Gastrocnemius medialis (tissue), 4 donors: Measurements from ENCODE around the gene MPC1. TPM values are rescaled to one million over a fixed set of nuclear protein-coding genes. Genes with fewer than 3 reads are reported as not detected.

Source experiments
- ATAC-seq, 2 donors: fragments of 150-250 bp; one replicate each; pipeline ENCODE4 v1.9.1; 2016
- DNase-seq, 2 donors: peaks; one replicate each; pipeline ENCODE4 v3.0.0-alpha.2; 2019
- H3K27ac ChIP-seq, 4 donors: fragments of 200-600 bp; sonication (generic); 1 replicate in 1 of 4; 2 replicates in 3 of 4; pipeline ENCODE4 v1.5.1; 2016 to 2018; ENCODE audit warnings: mild to moderate bottlenecking in 2 of 4, moderate library complexity in 1 of 4
- H3K27me3 ChIP-seq, 3 donors: fragments of 200-600 bp; sonication (generic) in 2 of 3; 1 replicate in 1 of 3; 2 replicates in 2 of 3; pipeline versions ENCODE4 v1.5.1 to v1.6.0; 2016 to 2019; ENCODE audit warnings: mild to moderate bottlenecking in 1 of 3, moderate library complexity in 1 of 3
- H3K36me3 ChIP-seq, 2 donors: fragments of 200-600 bp; sonication (generic) in 1 of 2; one replicate each; pipeline ENCODE4 v1.5.1; 2017 to 2018
- H3K4me1 ChIP-seq, 2 donors: fragments of 200-600 bp; sonication (generic) in 1 of 2; one replicate each; pipeline ENCODE4 v1.5.1; 2016 to 2017; ENCODE audit warnings: mild to moderate bottlenecking in 2 of 2
- H3K4me3 ChIP-seq, 4 donors: fragments of 200-600 bp; sonication (generic) in 3 of 4; 1 replicate in 1 of 4; 2 replicates in 3 of 4; pipeline ENCODE4 v1.5.1; 2016 to 2019; ENCODE audit warnings: mild to moderate bottlenecking in 2 of 4
- H3K9me3 ChIP-seq, 3 donors: fragments of 200-600 bp; sonication (generic) in 2 of 3; 1 replicate in 1 of 3; 2 replicates in 2 of 3; pipeline ENCODE4 v1.5.1; 2016 to 2019
- POLR2A ChIP-seq, 2 donors: fragments of 450-650 bp; IDR thresholded peaks; one replicate each; pipeline ENCODE4 v1.6.1; 2017; ENCODE audit warnings: antibody characterized with exemption in 2 of 2, mild to moderate bottlenecking in 2 of 2, moderate library complexity in 2 of 2
- in situ Hi-C, 4 donors: fragments of 200-750 bp; cut with MboI; loops; one replicate each; pipeline versions ENCODE4 v1.15.0 to v1.8.0; 2017; ENCODE audit warnings: low sequenced_read_pairs in 4 of 4
- intact Hi-C: fragments of 100-400 bp; cut with DNase I; formaldehyde crosslinking; loops from one replicate; pipeline ENCODE4 v1.15.1; 2023; ENCODE audit warnings: low total_unique reads
- total RNA-seq, 4 donors: library from RNA; depleted of rRNA; stranded (reverse); fragments of >200 nt; gene quantifications; one replicate each; pipeline versions ENCODE4 v1.1.0 to v1.2.3, GENCODE V29; 2016
- TF ChIP-seq, protein P1 (sequence below), 5 experiments: fragments of 450-650 bp in 3 of 5; fragments of 200-600 bp in 2 of 5; sonication (generic) in 2 of 5; IDR thresholded peaks in 4 of 5; conservative IDR thresholded peaks in 1 of 5; 1 replicate in 4 of 5; 2 replicates in 1 of 5; pipeline ENCODE4 v1.5.1; 2016 to 2019; ENCODE audit warnings: antibody characterized with exemption in 5 of 5, mild to moderate bottlenecking in 3 of 5, moderate library complexity in 3 of 5

The MPC1 gene
- total RNA-seq, 4 donors from 2014 or later: 75.0 to 127 (median 97.4) TPM

DNA sequence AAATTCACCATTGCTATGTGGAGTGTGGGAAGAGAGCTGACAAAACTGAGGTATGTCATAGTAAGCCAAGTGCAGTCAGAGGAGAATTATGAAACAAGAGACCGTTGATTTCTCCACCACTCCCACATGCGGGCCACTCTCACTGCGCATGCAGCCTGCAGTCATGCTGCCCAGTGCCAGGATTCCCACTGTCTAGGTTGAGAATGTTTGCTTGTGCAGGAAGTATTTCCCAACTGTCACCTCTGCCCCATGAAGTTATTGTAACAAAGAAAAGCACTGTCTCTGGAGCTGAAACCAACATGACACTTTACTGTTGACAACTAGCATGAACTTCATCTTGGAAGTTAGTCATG, 21.7 kb downstream of the MPC1 start:
- in situ Hi-C loops (no loop called here), intact Hi-C loops (loop anchor here (1.0 to 5.0 kb wide), 2 partner anchors 21 to 331 kb away; partner anchors contain the start of gene MPC1)
- Histone ChIP-seq H3K27me3 (no peaks in the 10 kb centered on the region), H3K36me3 (no peaks in the 10 kb centered on the region), H3K4me3 (no peak overlapping the region), H3K4me1 (peaks cover 39 to 40% of the 10 kb centered on the region in 2 donors), H3K9me3 (no peaks in the 10 kb centered on the region), H3K27ac (peak overlapping the region; percentile 37 to 67 (median 56))
- TF ChIP-seq, protein P1, sequence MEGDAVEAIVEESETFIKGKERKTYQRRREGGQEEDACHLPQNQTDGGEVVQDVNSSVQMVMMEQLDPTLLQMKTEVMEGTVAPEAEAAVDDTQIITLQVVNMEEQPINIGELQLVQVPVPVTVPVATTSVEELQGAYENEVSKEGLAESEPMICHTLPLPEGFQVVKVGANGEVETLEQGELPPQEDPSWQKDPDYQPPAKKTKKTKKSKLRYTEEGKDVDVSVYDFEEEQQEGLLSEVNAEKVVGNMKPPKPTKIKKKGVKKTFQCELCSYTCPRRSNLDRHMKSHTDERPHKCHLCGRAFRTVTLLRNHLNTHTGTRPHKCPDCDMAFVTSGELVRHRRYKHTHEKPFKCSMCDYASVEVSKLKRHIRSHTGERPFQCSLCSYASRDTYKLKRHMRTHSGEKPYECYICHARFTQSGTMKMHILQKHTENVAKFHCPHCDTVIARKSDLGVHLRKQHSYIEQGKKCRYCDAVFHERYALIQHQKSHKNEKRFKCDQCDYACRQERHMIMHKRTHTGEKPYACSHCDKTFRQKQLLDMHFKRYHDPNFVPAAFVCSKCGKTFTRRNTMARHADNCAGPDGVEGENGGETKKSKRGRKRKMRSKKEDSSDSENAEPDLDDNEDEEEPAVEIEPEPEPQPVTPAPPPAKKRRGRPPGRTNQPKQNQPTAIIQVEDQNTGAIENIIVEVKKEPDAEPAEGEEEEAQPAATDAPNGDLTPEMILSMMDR (IDR thresholded peaks at IDR 0.05 in 4 of 5, conservative IDR thresholded peaks at IDR 0.05 in 1 of 5): no peak
- no peak for TF ChIP-seq POLR2A (IDR thresholded peaks at IDR 0.05)
- DNase-seq (peak; percentile 69 to 88), ATAC-seq (peak; percentile 93 to 97)

DNA sequence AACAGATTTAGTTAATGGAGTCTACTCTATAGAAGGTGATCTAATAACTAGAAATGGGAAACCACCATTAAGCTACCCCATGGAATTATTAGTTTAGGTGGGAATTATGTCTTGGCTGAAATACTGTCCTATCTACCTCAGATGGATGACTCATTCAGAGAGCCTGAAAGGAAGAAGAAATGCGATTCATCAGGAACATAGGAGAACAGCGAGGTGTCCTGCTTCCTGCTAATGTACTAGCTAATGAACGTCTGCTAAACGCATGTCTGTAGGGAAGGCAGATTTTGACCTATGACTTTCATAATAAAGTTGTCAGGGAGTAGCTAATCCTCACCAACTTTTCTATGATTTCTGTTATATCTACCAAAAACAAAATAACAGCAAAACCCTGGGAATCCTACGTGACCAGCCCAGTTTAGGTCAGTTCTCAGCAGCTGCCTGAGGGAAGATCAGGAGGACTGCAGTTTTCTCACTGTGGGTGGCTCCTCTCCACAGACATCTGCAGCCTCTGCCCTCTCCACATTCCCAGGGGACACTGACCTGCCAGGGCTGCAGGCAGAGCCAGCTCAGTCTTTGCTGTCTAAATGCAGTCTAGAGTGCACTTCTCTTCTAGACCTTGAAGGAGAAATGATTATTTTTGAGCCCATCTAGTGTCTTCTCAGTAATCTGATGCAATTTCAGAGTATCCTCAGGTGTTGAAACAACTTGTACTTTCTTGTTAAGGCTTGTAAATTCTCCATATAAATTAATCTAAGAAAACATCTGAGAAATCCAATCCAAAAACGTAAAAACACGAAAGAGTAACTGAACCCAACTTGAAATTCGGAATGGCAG, 22.3 kb downstream of the MPC1 start:
- peak; percentile 26 to 53 for ATAC-seq
- H3K9me3 ChIP-seq: no peaks in the 10 kb centered on the region
- H3K36me3 ChIP-seq: no peaks in the 10 kb centered on the region
- peak overlapping the region; percentile 37 to 67 (median 56) for H3K27ac ChIP-seq
- in situ Hi-C loops: no loop called here
- no peak for TF ChIP-seq POLR2A (IDR thresholded peaks at IDR 0.05)
- TF ChIP-seq, protein P1 (IDR thresholded peaks at IDR 0.05 in 4 of 5, conservative IDR thresholded peaks at IDR 0.05 in 1 of 5): no peak
- peak in 1 of 2 donors; percentile 24 for DNase-seq
- H3K4me3 ChIP-seq: no peak overlapping the region
- intact Hi-C loops: loop anchor here (1.0 to 5.0 kb wide), 2 partner anchors 22 to 332 kb away; partner anchors contain the start of gene MPC1
- H3K27me3 ChIP-seq: no peaks in the 10 kb centered on the region
- H3K4me1 ChIP-seq: peaks cover 33 to 34% of the 10 kb centered on the region in 2 donors

DNA sequence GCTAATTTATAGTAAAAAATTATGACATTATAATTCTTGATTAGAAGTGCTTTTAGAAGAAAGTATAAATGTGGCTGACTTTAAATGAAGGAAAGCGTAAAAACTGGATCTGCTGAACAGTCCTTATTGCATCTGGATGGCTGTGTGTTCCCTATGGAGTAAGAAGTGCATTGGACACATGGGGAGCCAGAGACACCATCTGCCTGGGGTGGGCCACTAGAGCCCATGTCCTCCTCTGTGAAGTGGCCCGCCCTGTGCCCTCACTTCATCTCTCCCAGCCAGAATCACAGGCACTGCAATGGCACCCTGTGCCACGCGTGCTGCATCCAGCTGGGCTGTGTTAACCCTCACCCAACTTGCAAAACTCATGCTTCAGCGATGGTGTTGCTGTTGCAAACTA, 27.2 kb downstream of the MPC1 start:
- no peak overlapping the region for H3K4me3 ChIP-seq
- intact Hi-C loops (no loop called here), in situ Hi-C loops (no loop called here)
- H3K4me1 ChIP-seq: peaks cover 5 to 11% of the 10 kb centered on the region in 2 donors
- no peaks in the 10 kb centered on the region for H3K9me3 ChIP-seq
- no peaks in the 10 kb centered on the region for H3K36me3 ChIP-seq
- no peak for DNase-seq
- no peak for ATAC-seq
- no peak overlapping the region for H3K27ac ChIP-seq
- no peaks in the 10 kb centered on the region for H3K27me3 ChIP-seq
- no peak for TF ChIP-seq POLR2A (IDR thresholded peaks at IDR 0.05)
- TF ChIP-seq, protein P1 (IDR thresholded peaks at IDR 0.05 in 4 of 5, conservative IDR thresholded peaks at IDR 0.05 in 1 of 5): no peak

DNA sequence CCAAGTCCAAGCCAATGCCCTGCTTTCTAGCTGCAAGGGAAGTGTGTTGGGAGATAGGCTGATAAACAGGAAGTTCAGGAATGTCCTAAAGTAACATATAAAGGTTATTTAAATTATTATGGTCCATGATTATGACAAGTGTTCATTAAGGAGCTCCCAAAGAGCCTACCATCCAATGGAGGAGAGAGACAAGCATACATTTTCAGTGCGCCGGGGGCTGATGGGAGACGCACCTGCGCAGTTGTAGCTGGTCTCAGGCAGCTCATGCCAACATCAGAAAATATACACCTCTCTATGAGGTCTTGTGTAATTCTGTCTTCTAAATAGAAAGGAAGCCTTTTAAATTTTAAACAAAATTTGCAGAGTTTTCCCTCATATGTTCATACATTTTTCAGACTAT, 27.8 kb downstream of the MPC1 start:
- TF ChIP-seq, protein P1 (IDR thresholded peaks at IDR 0.05 in 4 of 5, conservative IDR thresholded peaks at IDR 0.05 in 1 of 5): no peak
- TF ChIP-seq POLR2A (IDR thresholded peaks at IDR 0.05): no peak
- H3K36me3 ChIP-seq: no peaks in the 10 kb centered on the region
- in situ Hi-C loops (no loop called here), intact Hi-C loops (no loop called here)
- peaks cover 0 to 7% of the 10 kb centered on the region in 2 donors for H3K4me1 ChIP-seq
- H3K4me3 ChIP-seq: no peak overlapping the region
- H3K27me3 ChIP-seq: no peaks in the 10 kb centered on the region
- DNase-seq: no peak
- ATAC-seq: no peak
- H3K9me3 ChIP-seq: no peaks in the 10 kb centered on the region
- no peak overlapping the region for H3K27ac ChIP-seq
